ENCODE data around the gene HNRNPH3. TPM values are rescaled to one million over a fixed set of nuclear protein-coding genes. Genes with fewer than 3 reads are reported as not detected.

The HNRNPH3 gene
- total RNA-seq, 2 experiments from 2014 or later, result 126 to 157 TPM

DNA sequence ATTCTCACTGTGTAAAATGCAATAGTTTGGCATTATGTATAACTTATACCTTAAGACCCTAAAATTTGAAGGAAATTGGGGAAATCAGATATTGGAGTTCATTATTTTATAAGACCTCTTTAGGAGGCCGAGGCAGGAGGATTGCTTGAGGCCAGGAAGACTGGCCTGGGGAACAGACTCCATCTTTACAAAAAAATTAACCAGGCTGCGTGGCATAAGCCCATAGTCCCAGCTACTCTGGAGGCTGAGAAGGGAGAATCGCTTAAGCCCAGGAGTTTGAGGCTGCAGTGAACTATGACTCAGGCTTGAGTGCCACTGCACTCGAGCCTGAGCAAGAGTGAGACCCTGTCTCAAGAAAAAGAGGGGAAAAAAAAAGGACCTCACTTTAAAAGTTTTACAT lies 14.9 kb downstream of the HNRNPH3 start:
- no peak for ATAC-seq
- no peak overlapping the region for H3K27ac Mint-ChIP-seq
- ChIA-PET CTCF (interaction anchor here (0.6 to 2.5 kb wide), 9 partner anchors 13 to 559 kb away, joined by 3 to 13 read pairs (median 8); partner anchors contain the start of genes DDX50 and PBLD), POLR2A (interaction anchor here (0.6 to 2.2 kb wide), 4 partner anchors 11 to 543 kb away, joined by 3 to 29 read pairs (median 4); partner anchors contain the start of genes HNRNPH3 and PBLD)
- DNase-seq, result no peak
- H3K9me3 Mint-ChIP-seq (ENCODE audit: low read depth), result no peaks in the 10 kb centered on the region
- H3K4me1 Mint-ChIP-seq, result peaks cover 13% of the 10 kb centered on the region
- peaks cover 35% of the 10 kb centered on the region for H3K36me3 Mint-ChIP-seq (ENCODE audit: low read depth)
- H3K4me3 Mint-ChIP-seq, result no peak overlapping the region
- no peaks in the 10 kb centered on the region for H3K27me3 Mint-ChIP-seq
- intact Hi-C loops (cut with DNase I, micrococcal nuclease), result no loop called here

- H3K36me3 Mint-ChIP-seq (ENCODE audit: low read depth), result peaks cover 28% of the 10 kb centered on the region
- POLR2A ChIA-PET, result interaction anchor here (0.6 to 2.2 kb wide), 9 partner anchors 9 to 476 kb away, joined by 3 to 29 read pairs (median 3); partner anchors contain the start of genes HNRNPH3 and PBLD
- no peaks in the 10 kb centered on the region for H3K9me3 Mint-ChIP-seq (ENCODE audit: low read depth)
- no peak overlapping the region for H3K4me3 Mint-ChIP-seq
- intact Hi-C loops (cut with DNase I, micrococcal nuclease), result loop anchor here (1.0 kb wide), 2 partner anchors 135 to 136 kb away; no protein-coding TSS in a partner anchor
- H3K4me1 Mint-ChIP-seq, result peaks cover 7% of the 10 kb centered on the region
- H3K27ac Mint-ChIP-seq, result peak overlapping the region; percentile 51
- ATAC-seq (peak; percentile 73), DNase-seq (peak; percentile 63)
- no peaks in the 10 kb centered on the region for H3K27me3 Mint-ChIP-seq
- CTCF ChIA-PET, result interaction anchor here (0.6 to 2.5 kb wide), 24 partner anchors 9 to 560 kb away, joined by 3 to 16 read pairs (median 5); partner anchors contain the start of gene PBLD
Measured at GRCh38 chr10:68348265-68348741, 16.4 kb downstream of the HNRNPH3 start.

DNA sequence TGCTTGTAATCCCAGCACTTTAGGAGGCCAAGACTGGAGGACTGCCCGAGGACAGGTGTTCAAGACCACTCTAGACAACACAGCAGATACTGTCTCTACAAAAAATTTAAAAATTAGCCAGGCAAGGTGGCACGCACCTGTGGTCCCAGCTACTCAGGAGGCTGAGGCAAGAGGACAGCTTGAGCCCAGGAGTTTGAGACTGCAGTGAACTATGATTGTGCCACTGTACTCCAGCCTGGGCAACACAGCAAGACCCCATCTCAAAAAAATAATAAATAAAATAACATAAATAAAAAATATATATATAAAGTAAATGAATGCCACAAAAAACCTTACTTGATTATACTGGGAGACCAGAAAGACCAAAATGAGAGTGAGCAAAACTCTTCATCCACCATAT lies 21.7 kb downstream of the HNRNPH3 start:
- no peak overlapping the region for H3K27ac Mint-ChIP-seq
- POLR2A ChIA-PET, result no interaction called here
- H3K4me1 Mint-ChIP-seq, result peaks cover 1% of the 10 kb centered on the region
- ATAC-seq, result no peak
- CTCF ChIA-PET, result interaction anchor here (1.6 kb wide), 1 partner anchor 9 kb away, joined by 6 read pairs; no protein-coding TSS in a partner anchor
- intact Hi-C loops (cut with DNase I, micrococcal nuclease), result no loop called here
- no peak overlapping the region for H3K4me3 Mint-ChIP-seq
- no peaks in the 10 kb centered on the region for H3K9me3 Mint-ChIP-seq (ENCODE audit: low read depth)
- DNase-seq, result no peak
- H3K36me3 Mint-ChIP-seq (ENCODE audit: low read depth), result peaks cover 9% of the 10 kb centered on the region
- no peaks in the 10 kb centered on the region for H3K27me3 Mint-ChIP-seq

- H3K4me1 Mint-ChIP-seq, result no peaks in the 10 kb centered on the region
- ATAC-seq, result no peak
- intact Hi-C loops (cut with DNase I, micrococcal nuclease), result no loop called here
- H3K27me3 Mint-ChIP-seq, result no peaks in the 10 kb centered on the region
- peaks cover 5% of the 10 kb centered on the region for H3K36me3 Mint-ChIP-seq (ENCODE audit: low read depth)
- no peak overlapping the region for H3K4me3 Mint-ChIP-seq
- no peak overlapping the region for H3K27ac Mint-ChIP-seq
- POLR2A ChIA-PET, result no interaction called here
- no peaks in the 10 kb centered on the region for H3K9me3 Mint-ChIP-seq (ENCODE audit: low read depth)
- no peak for DNase-seq
- CTCF ChIA-PET, result no interaction called here
Measured at GRCh38 chr10:68359189-68359588, 27.3 kb downstream of the HNRNPH3 start.

- ChIA-PET POLR2A (no interaction called here), CTCF (interaction anchor here (1.2 to 2.1 kb wide), 3 partner anchors 10 to 50 kb away, joined by 4 to 11 read pairs (median 6); no protein-coding TSS in a partner anchor)
- Mint-ChIP-seq H3K27me3 (no peaks in the 10 kb centered on the region), H3K4me3 (no peak overlapping the region), H3K9me3 (ENCODE audit: low read depth) (no peaks in the 10 kb centered on the region), H3K27ac (no peak overlapping the region), H3K4me1 (no peaks in the 10 kb centered on the region), H3K36me3 (ENCODE audit: low read depth) (peaks cover 5% of the 10 kb centered on the region)
- ATAC-seq, result no peak
- no peak for DNase-seq
- intact Hi-C loops (cut with DNase I, micrococcal nuclease), result no loop called here
Measured at GRCh38 chr10:68362590-68362989, 30.7 kb downstream of the HNRNPH3 start.

DNA sequence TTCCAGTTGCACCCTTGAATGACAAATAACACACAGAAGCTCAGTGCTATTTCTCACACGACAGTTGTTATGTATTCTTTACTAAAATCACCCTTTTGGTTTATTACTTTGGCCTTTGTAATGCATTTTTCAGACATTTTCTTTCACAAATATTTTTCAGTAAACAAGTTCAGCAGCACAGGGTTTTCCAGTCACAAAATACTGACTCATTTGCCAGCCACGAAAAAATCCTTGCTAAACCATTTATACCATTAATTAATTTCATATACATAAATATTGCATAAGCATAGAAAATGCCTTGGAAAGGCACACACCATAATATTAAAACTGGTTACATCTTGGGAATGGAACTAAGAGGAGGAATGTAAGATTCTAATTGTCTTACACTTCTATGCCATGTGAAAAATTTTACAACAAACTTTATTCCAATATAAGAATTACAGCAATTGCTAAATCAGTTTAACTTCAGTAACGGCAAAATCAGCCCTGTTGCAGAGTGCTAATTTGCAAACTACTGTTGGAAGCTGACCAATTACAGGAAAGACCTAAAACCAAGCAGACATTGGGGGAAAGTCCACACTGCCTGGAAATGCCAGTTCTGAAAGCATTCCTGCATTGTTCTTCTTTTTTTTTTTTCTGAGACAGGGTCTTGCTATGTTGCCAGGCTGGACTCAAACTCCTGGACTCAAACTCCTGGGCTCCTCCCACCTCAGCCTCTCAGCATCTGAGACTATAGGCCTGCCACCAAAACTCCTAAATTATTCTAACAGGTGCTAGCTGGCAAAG lies 32.4 kb downstream of the HNRNPH3 start:
- Mint-ChIP-seq H3K9me3 (ENCODE audit: low read depth) (no peaks in the 10 kb centered on the region), H3K4me1 (no peaks in the 10 kb centered on the region), H3K36me3 (ENCODE audit: low read depth) (peaks cover 5% of the 10 kb centered on the region), H3K27me3 (no peaks in the 10 kb centered on the region), H3K27ac (no peak overlapping the region), H3K4me3 (no peak overlapping the region)
- ATAC-seq (no peak), DNase-seq (no peak)
- intact Hi-C loops (cut with DNase I, micrococcal nuclease), result no loop called here
- ChIA-PET CTCF (interaction anchor here (0.5 kb wide), 2 partner anchors 464 to 993 kb away, joined by 3 to 4 read pairs; no protein-coding TSS in a partner anchor), POLR2A (no interaction called here)

DNA sequence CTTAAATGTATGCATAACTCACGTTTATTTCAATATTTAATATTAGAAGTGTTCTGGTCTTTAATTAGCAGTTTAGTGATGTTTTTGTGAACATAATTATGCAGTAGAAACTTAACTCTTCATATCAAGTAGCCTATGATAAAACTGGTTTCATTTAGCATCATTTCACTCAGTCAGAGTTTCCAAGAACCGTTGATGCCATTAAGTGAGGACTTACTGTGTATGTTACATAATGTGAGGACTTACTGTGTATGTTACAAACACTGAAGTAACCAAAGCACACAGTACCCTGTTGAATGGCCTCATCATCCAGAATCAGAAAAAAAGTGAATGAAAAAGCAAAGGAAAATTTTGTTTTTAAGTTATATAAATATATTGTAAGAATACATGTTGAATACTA lies 33.7 kb downstream of the HNRNPH3 start:
- no peak overlapping the region for H3K4me3 Mint-ChIP-seq
- POLR2A ChIA-PET, result no interaction called here
- CTCF ChIA-PET, result no interaction called here
- intact Hi-C loops (cut with DNase I, micrococcal nuclease), result loop anchor here in 1 of 2 experiments (1.0 kb wide), 1 partner anchor 31 kb away; no protein-coding TSS in a partner anchor
- no peaks in the 10 kb centered on the region for H3K4me1 Mint-ChIP-seq
- H3K9me3 Mint-ChIP-seq (ENCODE audit: low read depth), result peaks cover 1% of the 10 kb centered on the region
- no peak for DNase-seq
- peak; percentile 58 for ATAC-seq
- no peaks in the 10 kb centered on the region for H3K27me3 Mint-ChIP-seq
- H3K36me3 Mint-ChIP-seq (ENCODE audit: low read depth), result peaks cover 11% of the 10 kb centered on the region
- H3K27ac Mint-ChIP-seq, result no peak overlapping the region

DNA sequence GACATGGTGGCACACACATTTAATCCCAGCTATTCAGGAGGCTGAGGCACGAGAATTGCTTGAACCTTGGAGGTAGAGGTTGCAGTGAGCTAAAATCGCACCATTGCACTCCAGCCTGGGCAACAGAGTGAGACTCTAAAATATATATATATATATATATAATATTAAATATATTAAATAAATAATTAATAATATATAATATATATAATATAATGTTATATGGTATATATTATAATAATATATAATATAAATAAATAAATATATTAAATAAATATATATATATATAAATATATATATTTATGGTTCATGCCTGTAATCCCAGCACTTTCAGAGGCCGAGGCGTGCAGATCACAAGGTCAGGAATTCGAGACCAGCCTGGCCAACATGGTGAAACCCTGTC lies 34.7 kb downstream of the HNRNPH3 start:
- H3K4me1 Mint-ChIP-seq, result no peaks in the 10 kb centered on the region
- POLR2A ChIA-PET, result no interaction called here
- ATAC-seq, result no peak

DNA sequence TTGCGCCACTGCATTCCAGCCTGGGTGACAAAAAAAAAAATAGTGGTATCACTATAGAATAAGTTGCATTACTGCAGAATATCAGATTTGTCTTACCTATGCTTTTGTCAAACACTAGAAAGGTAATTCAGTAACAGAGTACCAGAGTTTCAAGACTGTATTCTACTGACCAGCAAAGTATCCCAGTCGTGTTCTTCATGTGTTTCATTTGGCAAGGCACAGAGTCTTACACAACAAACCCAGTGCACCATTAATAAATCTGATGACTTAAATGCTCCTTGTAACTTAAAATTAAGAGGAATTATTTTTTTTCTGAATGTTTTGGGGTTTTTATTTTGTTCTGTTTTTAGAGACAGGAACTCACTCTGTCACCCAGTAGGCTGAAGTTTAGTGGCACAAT lies 35.3 kb downstream of the HNRNPH3 start:
- no peak overlapping the region for H3K27ac Mint-ChIP-seq
- no peaks in the 10 kb centered on the region for H3K4me1 Mint-ChIP-seq
- ATAC-seq (no peak), DNase-seq (no peak)
- no peak overlapping the region for H3K4me3 Mint-ChIP-seq
- H3K9me3 Mint-ChIP-seq (ENCODE audit: low read depth), result peaks cover 5% of the 10 kb centered on the region
- H3K27me3 Mint-ChIP-seq, result no peaks in the 10 kb centered on the region
- H3K36me3 Mint-ChIP-seq (ENCODE audit: low read depth), result peaks cover 24% of the 10 kb centered on the region
- ChIA-PET CTCF (interaction anchor here (0.7 to 1.3 kb wide), 2 partner anchors 14 to 18 kb away, joined by 3 to 4 read pairs; no protein-coding TSS in a partner anchor), POLR2A (no interaction called here)
- intact Hi-C loops (cut with DNase I, micrococcal nuclease), result no loop called here

More for the DNA sequence above, 34.7 kb downstream of the HNRNPH3 start:
- Mint-ChIP-seq H3K27me3 (no peaks in the 10 kb centered on the region), H3K27ac (no peak overlapping the region), H3K36me3 (ENCODE audit: low read depth) (peaks cover 19% of the 10 kb centered on the region), H3K4me3 (no peak overlapping the region), H3K9me3 (ENCODE audit: low read depth) (peaks cover 3% of the 10 kb centered on the region)
- CTCF ChIA-PET, result interaction anchor here (0.5 to 1.3 kb wide), 2 partner anchors 17 to 144 kb away, joined by 4 read pairs; no protein-coding TSS in a partner anchor
- intact Hi-C loops (cut with DNase I, micrococcal nuclease), result no loop called here
- no peak for DNase-seq

- Mint-ChIP-seq H3K27me3 (no peaks in the 10 kb centered on the region), H3K4me1 (no peaks in the 10 kb centered on the region), H3K4me3 (no peak overlapping the region), H3K36me3 (ENCODE audit: low read depth) (peaks cover 37% of the 10 kb centered on the region), H3K27ac (no peak overlapping the region), H3K9me3 (ENCODE audit: low read depth) (peaks cover 8% of the 10 kb centered on the region)
- no peak for DNase-seq
- no peak for ATAC-seq
- intact Hi-C loops (cut with DNase I, micrococcal nuclease), result no loop called here
- POLR2A ChIA-PET, result interaction anchor here (0.6 kb wide), 1 partner anchor 32 kb away, joined by 3 read pairs; no protein-coding TSS in a partner anchor
- CTCF ChIA-PET, result interaction anchor here (0.7 kb wide), 2 partner anchors 49 to 379 kb away, joined by 3 to 5 read pairs; no protein-coding TSS in a partner anchor
Measured at GRCh38 chr10:68371604-68372003, 39.7 kb downstream of the HNRNPH3 start.

GRCh38 chr10:68385740-68386139 lies 53.9 kb downstream of the HNRNPH3 start:
- no peak for ATAC-seq
- ChIA-PET CTCF (interaction anchor here (1.0 to 1.7 kb wide), 4 partner anchors 12 to 37 kb away, joined by 3 to 4 read pairs (median 4); partner anchors contain the start of gene RUFY2), POLR2A (no interaction called here)
- H3K27ac Mint-ChIP-seq, result no peak overlapping the region
- no peaks in the 10 kb centered on the region for H3K4me1 Mint-ChIP-seq
- no peak overlapping the region for H3K4me3 Mint-ChIP-seq
- no peaks in the 10 kb centered on the region for H3K27me3 Mint-ChIP-seq
- no peak for DNase-seq
- intact Hi-C loops (cut with DNase I, micrococcal nuclease), result no loop called here
- peaks cover 22% of the 10 kb centered on the region for H3K36me3 Mint-ChIP-seq (ENCODE audit: low read depth)
- H3K9me3 Mint-ChIP-seq (ENCODE audit: low read depth), result no peaks in the 10 kb centered on the region
